Trophoblast cell (in vitro differentiated cells and primary cell): ENCODE data around the gene HMGN2.

Experiments
- DNase-seq, 2 donors: peaks; one replicate each; pipeline ENCODE4 v3.0.0-alpha.2; 2016
- H2AFZ ChIP-seq: 2 replicates; pipeline ENCODE4 v1.6.1; 2013; ENCODE audit warnings: low read length, moderate library complexity, mild to moderate bottlenecking; ENCODE audit not compliant: insufficient read depth, poor library complexity
- H2AK5ac ChIP-seq: 2 replicates; pipeline ENCODE4 v1.6.1; 2013; ENCODE audit warnings: mild to moderate bottlenecking, low read length
- H2BK120ac ChIP-seq: 2 replicates; pipeline ENCODE4 v1.6.1; 2013; ENCODE audit warnings: low read length, mild to moderate bottlenecking, moderate library complexity; ENCODE audit not compliant: insufficient read depth, poor library complexity
- H2BK12ac ChIP-seq: 2 replicates; pipeline ENCODE4 v1.6.1; 2013; ENCODE audit warnings: mild to moderate bottlenecking, low read length, moderate library complexity
- H2BK5ac ChIP-seq: 2 replicates; pipeline ENCODE4 v1.6.1; 2013; ENCODE audit warnings: low read length, low read depth, moderate library complexity, mild to moderate bottlenecking; ENCODE audit not compliant: poor library complexity
- H3K14ac ChIP-seq: 2 replicates; pipeline ENCODE4 v1.6.1; 2013; ENCODE audit warnings: mild to moderate bottlenecking, low read length
- H3K18ac ChIP-seq: 2 replicates; pipeline ENCODE4 v1.6.1; 2013; ENCODE audit warnings: mild to moderate bottlenecking, low read length
- H3K23ac ChIP-seq: 2 replicates; pipeline ENCODE4 v1.6.1; 2013; ENCODE audit warnings: low read length
- H3K27ac ChIP-seq: 2 replicates; pipeline ENCODE4 v1.5.1; 2013; ENCODE audit warnings: low read depth, mild to moderate bottlenecking, inconsistent platforms, low read length, moderate library complexity
- H3K27me3 ChIP-seq: 2 replicates; pipeline ENCODE4 v1.6.1; 2013; ENCODE audit warnings: inconsistent platforms, mild to moderate bottlenecking, low read length, moderate library complexity; ENCODE audit not compliant: insufficient read depth
- H3K36me3 ChIP-seq, 2 experiments: 1 replicate in 1 of 2; 2 replicates in 1 of 2; pipeline ENCODE4 v1.6.1; 2013; ENCODE audit warnings: low read length in 2 of 2, mild to moderate bottlenecking in 2 of 2, moderate library complexity in 1 of 2; ENCODE audit not compliant: insufficient read depth in 2 of 2, control insufficient read depth in 1 of 2
- H3K4ac ChIP-seq: 2 replicates; pipeline ENCODE4 v1.6.1; 2013; ENCODE audit warnings: low read depth, mild to moderate bottlenecking, low read length, moderate library complexity
- H3K4me1 ChIP-seq, 2 experiments: 1 replicate in 1 of 2; 2 replicates in 1 of 2; pipeline ENCODE4 v1.6.1; 2013; ENCODE audit warnings: low read length in 2 of 2, mild to moderate bottlenecking in 2 of 2, moderate library complexity in 1 of 2; ENCODE audit not compliant: insufficient read depth in 2 of 2, control insufficient read depth in 1 of 2
- H3K4me2 ChIP-seq: 2 replicates; pipeline ENCODE4 v1.6.1; 2013; ENCODE audit warnings: inconsistent platforms, mild to moderate bottlenecking, low read length, moderate library complexity
- H3K4me3 ChIP-seq: 2 replicates; pipeline ENCODE4 v1.5.1; 2013; ENCODE audit warnings: mild to moderate bottlenecking, low read depth, low read length, inconsistent platforms
- H3K79me1 ChIP-seq: one replicate; pipeline ENCODE4 v1.6.1; 2013; ENCODE audit warnings: low read length
- H3K79me2 ChIP-seq: 2 replicates; pipeline ENCODE4 v1.6.1; 2013; ENCODE audit warnings: low read length, mild to moderate bottlenecking; ENCODE audit not compliant: control insufficient read depth, insufficient read depth, poor library complexity
- H3K9ac ChIP-seq: 2 replicates; pipeline ENCODE4 v1.6.1; 2013; ENCODE audit warnings: mild to moderate bottlenecking, low read length
- H3K9me3 ChIP-seq: 2 replicates; pipeline ENCODE4 v1.6.1; 2013; ENCODE audit warnings: low read depth, mild to moderate bottlenecking, control low read depth, inconsistent platforms, low read length; ENCODE audit not compliant: insufficient read depth
- H4K12ac ChIP-seq: 2 replicates; pipeline ENCODE4 v1.6.1; 2013; ENCODE audit warnings: low read depth, mild to moderate bottlenecking, low read length, moderate library complexity
- H4K8ac ChIP-seq: 2 replicates; pipeline ENCODE4 v1.6.1; 2013; ENCODE audit warnings: low read depth, mild to moderate bottlenecking, low read length, moderate library complexity
- H4K91ac ChIP-seq: one replicate; pipeline ENCODE4 v1.6.1; 2013; ENCODE audit warnings: low read depth, mild to moderate bottlenecking, low read length, moderate library complexity
- WGBS: extraction: QIAGEN DNeasy Blood & Tissue Kit; methylation state at CpG from one replicate; pipeline ENCODE4 v1.1.7; 2013; ENCODE audit warnings: missing lambda C conversion rate; ENCODE audit not compliant: insufficient read length, insufficient coverage; ENCODE audit errors: extremely low coverage; 5-methylcytosine and 5-hydroxymethylcytosine counted together

The HMGN2 gene

GRCh38 chr1:26450908-26451307, 21.3 kb upstream of the HMGN2 start:
- no CpG with 5 or more reads among the region's 3 CpGs for WGBS
- H3K4me1 ChIP-seq = peaks cover 0 to 3% of the 10 kb centered on the region in 2 experiments

GRCh38 chr1:26452459-26453183, 19.6 kb upstream of the HMGN2 start:
- Histone ChIP-seq H3K4me1 (peaks cover 0 to 3% of the 10 kb centered on the region in 2 experiments), H2BK120ac (no peak overlapping the region), H2BK12ac (no peak overlapping the region), H3K79me2 (no peaks in the 10 kb centered on the region), H2AFZ (no peak overlapping the region), H4K12ac (no peak overlapping the region), H3K4me3 (no peak overlapping the region), H3K27me3 (no peaks in the 10 kb centered on the region), H3K9ac (no peak overlapping the region), H3K14ac (no peak overlapping the region), H4K91ac (no peak overlapping the region), H3K23ac (no peak overlapping the region), H3K36me3 (peaks cover 22 to 35% of the 10 kb centered on the region in 2 experiments), H3K4ac (no peak overlapping the region), H3K4me2 (no peak overlapping the region), H3K27ac (no peak overlapping the region), H2BK5ac (no peak overlapping the region), H4K8ac (no peak overlapping the region), H2AK5ac (no peak overlapping the region), H3K18ac (no peak overlapping the region), H3K79me1 (no peaks in the 10 kb centered on the region), H3K9me3 (no peaks in the 10 kb centered on the region)
- DNase-seq = no peak
- no CpG with 5 or more reads among the region's 5 CpGs for WGBS

More at GRCh38 chr1:26450908-26451307, 21.3 kb upstream of the HMGN2 start:
- Histone ChIP-seq H3K79me1 (no peaks in the 10 kb centered on the region), H2AFZ (no peak overlapping the region), H3K4ac (no peak overlapping the region), H3K27me3 (no peaks in the 10 kb centered on the region), H3K9ac (no peak overlapping the region), H4K91ac (no peak overlapping the region), H2BK5ac (no peak overlapping the region), H3K14ac (no peak overlapping the region), H3K4me2 (no peak overlapping the region), H2AK5ac (no peak overlapping the region), H3K23ac (no peak overlapping the region), H2BK120ac (no peak overlapping the region), H2BK12ac (no peak overlapping the region), H3K36me3 (peaks cover 25 to 46% of the 10 kb centered on the region in 2 experiments), H3K4me3 (no peak overlapping the region), H3K18ac (no peak overlapping the region), H3K79me2 (no peaks in the 10 kb centered on the region), H4K8ac (no peak overlapping the region), H3K27ac (no peak overlapping the region), H3K9me3 (no peaks in the 10 kb centered on the region), H4K12ac (no peak overlapping the region)
- peak; percentile 78 to 88 for DNase-seq

- no peaks in the 10 kb centered on the region for H3K4me1 ChIP-seq
- no peak overlapping the region for H3K4me2 ChIP-seq
- H3K79me1 ChIP-seq = no peaks in the 10 kb centered on the region
- H2AFZ ChIP-seq = no peak overlapping the region
- H3K18ac ChIP-seq = no peak overlapping the region
- DNase-seq = no peak
- H3K23ac ChIP-seq = no peak overlapping the region
- H4K12ac ChIP-seq = no peak overlapping the region
- H3K36me3 ChIP-seq = peaks cover 17 to 27% of the 10 kb centered on the region in 2 experiments
- H3K9ac ChIP-seq = no peak overlapping the region
- H3K14ac ChIP-seq = no peak overlapping the region
- no peak overlapping the region for H2BK12ac ChIP-seq
- no CpG with 5 or more reads among the region's 1 CpG for WGBS
- no peak overlapping the region for H3K4ac ChIP-seq
- H4K91ac ChIP-seq = no peak overlapping the region
- no peaks in the 10 kb centered on the region for H3K79me2 ChIP-seq
- H3K4me3 ChIP-seq = no peak overlapping the region
- H2BK5ac ChIP-seq = no peak overlapping the region
- H2AK5ac ChIP-seq = no peak overlapping the region
- no peak overlapping the region for H3K27ac ChIP-seq
- no peak overlapping the region for H2BK120ac ChIP-seq
- H4K8ac ChIP-seq = no peak overlapping the region
- no peaks in the 10 kb centered on the region for H3K9me3 ChIP-seq
- no peaks in the 10 kb centered on the region for H3K27me3 ChIP-seq
Observed at GRCh38 chr1:26459148-26459547, 13.1 kb upstream of the HMGN2 start.

GRCh38 chr1:26459573-26460031, 12.6 kb upstream of the HMGN2 start:
- H3K23ac ChIP-seq = no peak overlapping the region
- H2BK12ac ChIP-seq = no peak overlapping the region
- no peak overlapping the region for H4K91ac ChIP-seq
- no peaks in the 10 kb centered on the region for H3K79me1 ChIP-seq
- no peak overlapping the region for H4K12ac ChIP-seq
- DNase-seq = no peak
- H3K4ac ChIP-seq = no peak overlapping the region
- H3K14ac ChIP-seq = no peak overlapping the region
- H3K4me3 ChIP-seq = no peak overlapping the region
- H3K18ac ChIP-seq = no peak overlapping the region
- H2BK120ac ChIP-seq = no peak overlapping the region
- H2AFZ ChIP-seq = no peak overlapping the region
- H3K36me3 ChIP-seq = peaks cover 18 to 30% of the 10 kb centered on the region in 2 experiments
- no peak overlapping the region for H4K8ac ChIP-seq
- no peak overlapping the region for H3K4me2 ChIP-seq
- H3K27me3 ChIP-seq = no peaks in the 10 kb centered on the region
- H3K4me1 ChIP-seq = no peaks in the 10 kb centered on the region
- no CpG with 5 or more reads among the region's 3 CpGs for WGBS
- H2AK5ac ChIP-seq = no peak overlapping the region
- no peaks in the 10 kb centered on the region for H3K79me2 ChIP-seq
- H3K9ac ChIP-seq = no peak overlapping the region
- no peak overlapping the region for H3K27ac ChIP-seq
- no peaks in the 10 kb centered on the region for H3K9me3 ChIP-seq
- no peak overlapping the region for H2BK5ac ChIP-seq
